Adrenal gland (tissue), 5 donors: Measurements from ENCODE around the gene NSMCE4A.

Experiments used
- POLR2A ChIP-seq, 2 donors: fragments of 450-650 bp; IDR thresholded peaks; one replicate each; pipeline ENCODE4 v1.6.1; 2017; ENCODE audit warnings: antibody characterized with exemption in 2 of 2, mild to moderate bottlenecking in 2 of 2, moderate library complexity in 1 of 2
- TF ChIP-seq, protein P1 (sequence below), 6 experiments: fragments of 450-650 bp in 4 of 6; fragments of 200-600 bp in 2 of 6; sonication (generic) in 1 of 6; IDR thresholded peaks; 1 replicate in 5 of 6; 2 replicates in 1 of 6; pipeline versions ENCODE4 v1.5.1 to v1.8.0; 2016 to 2021; ENCODE audit warnings: antibody characterized with exemption in 6 of 6, mild to moderate bottlenecking in 2 of 6, moderate library complexity in 1 of 6
- donor health status: DM: no; HTN: no; CAD: no.

DNA sequence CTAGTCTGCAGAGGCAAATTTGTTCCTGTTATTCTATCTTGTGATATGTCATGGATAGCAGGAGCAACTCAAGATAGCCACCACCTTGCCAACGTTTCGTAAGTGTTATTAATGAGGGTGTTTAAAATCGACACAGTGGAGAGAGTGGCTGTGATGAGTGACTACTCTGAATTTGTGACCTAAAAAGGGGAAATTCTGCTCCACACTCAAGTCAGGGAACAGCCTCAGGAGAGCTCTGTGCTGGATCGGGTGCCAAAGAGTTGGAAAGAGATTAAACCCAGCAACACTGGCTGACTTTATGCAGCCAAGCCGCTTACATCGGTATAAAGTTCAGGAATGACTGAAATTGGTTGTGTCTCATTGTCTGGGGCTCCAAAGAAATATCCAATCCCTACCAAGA lies 23.4 kb upstream of the NSMCE4A start:
- TF ChIP-seq, protein P1, sequence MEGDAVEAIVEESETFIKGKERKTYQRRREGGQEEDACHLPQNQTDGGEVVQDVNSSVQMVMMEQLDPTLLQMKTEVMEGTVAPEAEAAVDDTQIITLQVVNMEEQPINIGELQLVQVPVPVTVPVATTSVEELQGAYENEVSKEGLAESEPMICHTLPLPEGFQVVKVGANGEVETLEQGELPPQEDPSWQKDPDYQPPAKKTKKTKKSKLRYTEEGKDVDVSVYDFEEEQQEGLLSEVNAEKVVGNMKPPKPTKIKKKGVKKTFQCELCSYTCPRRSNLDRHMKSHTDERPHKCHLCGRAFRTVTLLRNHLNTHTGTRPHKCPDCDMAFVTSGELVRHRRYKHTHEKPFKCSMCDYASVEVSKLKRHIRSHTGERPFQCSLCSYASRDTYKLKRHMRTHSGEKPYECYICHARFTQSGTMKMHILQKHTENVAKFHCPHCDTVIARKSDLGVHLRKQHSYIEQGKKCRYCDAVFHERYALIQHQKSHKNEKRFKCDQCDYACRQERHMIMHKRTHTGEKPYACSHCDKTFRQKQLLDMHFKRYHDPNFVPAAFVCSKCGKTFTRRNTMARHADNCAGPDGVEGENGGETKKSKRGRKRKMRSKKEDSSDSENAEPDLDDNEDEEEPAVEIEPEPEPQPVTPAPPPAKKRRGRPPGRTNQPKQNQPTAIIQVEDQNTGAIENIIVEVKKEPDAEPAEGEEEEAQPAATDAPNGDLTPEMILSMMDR (IDR thresholded peaks at IDR 0.05): no peak
- TF ChIP-seq POLR2A (IDR thresholded peaks at IDR 0.05): no peak
